Measurements from ENCODE around the gene PHLPP2. TPM values are rescaled to one million over a fixed set of nuclear protein-coding genes. Genes with fewer than 3 reads are reported as not detected.

PHLPP2 gene
- total and polyA plus RNA-seq, 10 of the 15 experiments (the other 5 are each of a cell fraction or from before 2014, with no cell fraction given), result 1.0 to 13.2 (median 7.0) TPM

DNA sequence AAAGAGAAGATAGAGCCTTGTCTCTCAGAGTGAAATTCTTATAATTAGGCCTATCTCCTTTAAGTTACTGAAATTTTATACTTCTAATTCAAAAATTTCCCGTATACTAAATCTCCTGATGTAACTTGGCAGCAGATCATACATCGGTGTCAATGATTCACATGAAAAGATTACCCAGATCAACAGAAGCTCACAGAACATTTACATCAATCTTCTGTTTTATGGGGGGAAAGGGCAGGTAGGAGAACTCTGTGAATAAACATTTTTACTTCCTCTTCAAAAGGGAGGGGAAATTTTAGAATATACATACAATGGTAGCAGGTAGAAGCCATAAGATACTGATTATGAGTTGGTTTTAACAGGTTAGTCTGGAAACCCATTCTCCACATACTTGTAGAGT is 43.1 kb downstream of the PHLPP2 start:
- intact Hi-C loops (cut with micrococcal nuclease; ENCODE audit: unreplicated experiment), result loop anchor here (10.0 kb wide), 1 partner anchor 283 kb away; no protein-coding TSS in a partner anchor
- Histone ChIP-seq H3K79me2 (ENCODE audit: control insufficient read depth, insufficient read depth, low read length) (no peaks in the 10 kb centered on the region), H4K20me1 (ENCODE audit: control insufficient read depth, insufficient read depth) (no peaks in the 10 kb centered on the region), H3K36me3 (ENCODE audit: control insufficient read depth in 2 of 2, insufficient read depth in 2 of 2, low read length in 1 of 2) (peaks cover 0 to 3% of the 10 kb centered on the region in 2 experiments; a peak in 2 of 4 replicates), H3K4me2 (ENCODE audit: control insufficient read depth, insufficient read depth) (no peak overlapping the region), H3K27me3 (replicated peaks in 1 of 2; ENCODE audit: control insufficient read depth in 2 of 2, insufficient read depth in 2 of 2, low read length in 1 of 2) (no peaks in the 10 kb centered on the region), H3K27ac (ENCODE audit: control insufficient read depth, insufficient read depth) (no peak overlapping the region), H3K9me3 (replicated peaks; ENCODE audit: control insufficient read depth, insufficient read depth, low read length) (no peaks in the 10 kb centered on the region), H3K4me3 (no peak overlapping the region), H2AFZ (ENCODE audit: control insufficient read depth, low read depth, low read length) (no peak overlapping the region), H3K9ac (ENCODE audit: control insufficient read depth, insufficient read depth, low read length) (no peak overlapping the region), H3K4me1 (ENCODE audit: control insufficient read depth, insufficient read depth, low read length) (no peaks in the 10 kb centered on the region)
- in situ Hi-C loops (cut with MboI), result no loop called here
- FAIRE-seq (no peak), DNase-seq (ENCODE audit: low read depth, low spot score) (no peak), ATAC-seq (no peak)
- POLR2A ChIA-PET, result no interaction called here
- SMC1A ChIA-PET (ENCODE audit: uncharacterized antibody, unreplicated experiment), result interaction anchor here (1.3 kb wide), 1 partner anchor 142 kb away, joined by 3 read pairs; no protein-coding TSS in a partner anchor
- RAD21 ChIA-PET (ENCODE audit: unreplicated experiment), result no interaction called here
- no TSS peak for BruUV-seq (replicated peaks)
- no peak for TF ChIP-seq SUZ12 (IDR thresholded peaks at IDR 0.05; ENCODE audit: unreplicated experiment)
- TF ChIP-seq IRF4 (IDR thresholded peaks at IDR 0.05; ENCODE audit: low read depth, low read length), result no peak
- TF ChIP-seq YBX1 (IDR thresholded peaks at IDR 0.05), result no peak
- no peak for TF ChIP-seq RFX5 (IDR thresholded peaks at IDR 0.05; ENCODE audit: low read depth, low read length)
- TF ChIP-seq BCL11A (IDR thresholded peaks at IDR 0.05; ENCODE audit: low read depth, low read length), result no peak
- no peak for TF ChIP-seq RBBP5 (conservative IDR thresholded peaks at IDR 0.05)
- TF ChIP-seq POLR2A (IDR thresholded peaks at IDR 0.05; ENCODE audit: low read depth, low read length), result no peak
- TF ChIP-seq NFYA (IDR thresholded peaks at IDR 0.05; ENCODE audit: borderline replicate concordance, low read depth, low read length), result no peak
- TF ChIP-seq, protein P1, sequence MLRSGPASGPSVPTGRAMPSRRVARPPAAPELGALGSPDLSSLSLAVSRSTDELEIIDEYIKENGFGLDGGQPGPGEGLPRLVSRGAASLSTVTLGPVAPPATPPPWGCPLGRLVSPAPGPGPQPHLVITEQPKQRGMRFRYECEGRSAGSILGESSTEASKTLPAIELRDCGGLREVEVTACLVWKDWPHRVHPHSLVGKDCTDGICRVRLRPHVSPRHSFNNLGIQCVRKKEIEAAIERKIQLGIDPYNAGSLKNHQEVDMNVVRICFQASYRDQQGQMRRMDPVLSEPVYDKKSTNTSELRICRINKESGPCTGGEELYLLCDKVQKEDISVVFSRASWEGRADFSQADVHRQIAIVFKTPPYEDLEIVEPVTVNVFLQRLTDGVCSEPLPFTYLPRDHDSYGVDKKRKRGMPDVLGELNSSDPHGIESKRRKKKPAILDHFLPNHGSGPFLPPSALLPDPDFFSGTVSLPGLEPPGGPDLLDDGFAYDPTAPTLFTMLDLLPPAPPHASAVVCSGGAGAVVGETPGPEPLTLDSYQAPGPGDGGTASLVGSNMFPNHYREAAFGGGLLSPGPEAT (IDR thresholded peaks at IDR 0.05; ENCODE audit: low read depth), result no peak
- no peak for TF ChIP-seq SMARCA5 (IDR thresholded peaks at IDR 0.05)
- TF ChIP-seq, protein P2, sequence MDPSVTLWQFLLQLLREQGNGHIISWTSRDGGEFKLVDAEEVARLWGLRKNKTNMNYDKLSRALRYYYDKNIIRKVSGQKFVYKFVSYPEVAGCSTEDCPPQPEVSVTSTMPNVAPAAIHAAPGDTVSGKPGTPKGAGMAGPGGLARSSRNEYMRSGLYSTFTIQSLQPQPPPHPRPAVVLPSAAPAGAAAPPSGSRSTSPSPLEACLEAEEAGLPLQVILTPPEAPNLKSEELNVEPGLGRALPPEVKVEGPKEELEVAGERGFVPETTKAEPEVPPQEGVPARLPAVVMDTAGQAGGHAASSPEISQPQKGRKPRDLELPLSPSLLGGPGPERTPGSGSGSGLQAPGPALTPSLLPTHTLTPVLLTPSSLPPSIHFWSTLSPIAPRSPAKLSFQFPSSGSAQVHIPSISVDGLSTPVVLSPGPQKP (IDR thresholded peaks at IDR 0.05; ENCODE audit: low read depth, low read length), result no peak
- no peak for TF ChIP-seq ATF7 (IDR thresholded peaks at IDR 0.05; ENCODE audit: low read depth)
- no peak for TF ChIP-seq HCFC1 (IDR thresholded peaks at IDR 0.05; ENCODE audit: low read length)
- CTCF ChIA-PET, result interaction anchor here (1.3 to 1.5 kb wide), 2 partner anchors 31 to 280 kb away, joined by 3 read pairs; no protein-coding TSS in a partner anchor
- 95% methylated on average over 2 of the region's 2 CpGs for WGBS (ENCODE audit: insufficient coverage, insufficient replicate concordance, low lambda C conversion rate, missing lambda C conversion rate)

Data from GM12878 (cell line).